HepG2 (cell line): ENCODE measurements around the gene NPB. TPM values are rescaled to one million over a fixed set of nuclear protein-coding genes. Genes with fewer than 3 reads are reported as not detected.

Source experiments
- AGO2 ChIP-seq: fragments of 200-400 bp; formaldehyde crosslinking; optimal IDR thresholded peaks from 2 replicates; pipeline ENCODE3; 2017; ENCODE audit warnings: mild to moderate bottlenecking, low read depth, low read length, moderate library complexity
- CC2D1A ChIP-seq: sonication (generic); formaldehyde crosslinking; IDR thresholded peaks from 2 replicates; pipeline ENCODE4 v1.8.1; 2023; ENCODE audit warnings: mild to moderate bottlenecking, missing genetic modification reagents
- FLYWCH1 ChIP-seq: sonication (generic); formaldehyde crosslinking; IDR thresholded peaks from 2 replicates; pipeline ENCODE4 v1.8.1; 2023; ENCODE audit warnings: mild to moderate bottlenecking, missing genetic modification reagents
- GPN1 ChIP-seq: sonication (generic); formaldehyde crosslinking; IDR thresholded peaks from 2 replicates; pipeline ENCODE4 v1.5.1; 2020; ENCODE audit warnings: missing genetic modification reagents, borderline replicate concordance
- HOXD1 ChIP-seq: sonication (generic); formaldehyde crosslinking; IDR thresholded peaks from 2 replicates; pipeline ENCODE4 v1.5.0; 2020; ENCODE audit warnings: missing genetic modification reagents
- KLF15 ChIP-seq: sonication (generic); formaldehyde crosslinking; IDR thresholded peaks from 2 replicates; pipeline ENCODE4 v1.8.1; 2023; ENCODE audit warnings: borderline replicate concordance, mild to moderate bottlenecking, inconsistent platforms, missing genetic modification reagents, mixed read lengths
- KMT2A ChIP-seq: sonication (generic); formaldehyde crosslinking; IDR thresholded peaks from 2 replicates; pipeline ENCODE4 v1.4.0; 2020; ENCODE audit warnings: missing genetic modification reagents
- MED1 ChIP-seq: sonication (generic); formaldehyde crosslinking; IDR thresholded peaks from 2 replicates; pipeline ENCODE4 v1.4.0; 2020; ENCODE audit warnings: missing genetic modification reagents
- MEIS2 ChIP-seq: sonication (generic); formaldehyde crosslinking; IDR thresholded peaks from 2 replicates; pipeline ENCODE4 v1.9.0; 2021; ENCODE audit warnings: mild to moderate bottlenecking, missing genetic modification reagents
- NCOA5 ChIP-seq: sonication (generic); formaldehyde crosslinking; IDR thresholded peaks from 2 replicates; pipeline ENCODE4 v1.4.0; 2020; ENCODE audit warnings: missing genetic modification reagents
- NFYB ChIP-seq: sonication (generic); formaldehyde crosslinking; IDR thresholded peaks from 2 replicates; pipeline ENCODE4 v1.4.0; 2020; ENCODE audit warnings: missing genetic modification reagents
- PAF1 ChIP-seq: IDR thresholded peaks from 2 replicates; pipeline ENCODE4 v1.6.1; 2016; ENCODE audit warnings: missing genetic modification reagents, missing compliant biosample characterization
- PHF21A ChIP-seq: sonication (generic); formaldehyde crosslinking; IDR thresholded peaks from 2 replicates; pipeline ENCODE4 v1.5.0; 2020; ENCODE audit warnings: mild to moderate bottlenecking, missing genetic modification reagents
- SALL2 ChIP-seq: sonication (generic); formaldehyde crosslinking; IDR thresholded peaks from 2 replicates; pipeline ENCODE4 v1.8.1; 2023; ENCODE audit warnings: mild to moderate bottlenecking, missing genetic modification reagents, inconsistent platforms
- SRY ChIP-seq: sonication (generic); formaldehyde crosslinking; IDR thresholded peaks from 2 replicates; pipeline ENCODE4 v1.8.0; 2022; ENCODE audit warnings: mild to moderate bottlenecking, missing genetic modification reagents
- TBX2 ChIP-seq: sonication (generic); formaldehyde crosslinking; IDR thresholded peaks from 2 replicates; pipeline ENCODE4 v1.5.0; 2020; ENCODE audit warnings: missing genetic modification reagents, mild to moderate bottlenecking, borderline replicate concordance
- YY1 ChIP-seq: IDR thresholded peaks from 2 replicates; pipeline ENCODE4 v1.6.1; 2011; ENCODE audit warnings: low read length, low read depth, moderate library complexity, mild to moderate bottlenecking; ENCODE audit not compliant: insufficient read depth, insufficient replicate concordance
- ZFP1 ChIP-seq: IDR thresholded peaks from 2 replicates; pipeline ENCODE4 v1.6.1; 2016
- ZMAT3 ChIP-seq: sonication (generic); formaldehyde crosslinking; conservative IDR thresholded peaks from 2 replicates; pipeline ENCODE4 v1.7.0; 2021; ENCODE audit warnings: missing genetic modification reagents
- ZNF383 ChIP-seq: sonication (generic); formaldehyde crosslinking; IDR thresholded peaks from 2 replicates; pipeline ENCODE4 v1.4.0; 2020; ENCODE audit warnings: missing genetic modification reagents, mild to moderate bottlenecking, borderline replicate concordance
- ZNF749 ChIP-seq: sonication (generic); formaldehyde crosslinking; IDR thresholded peaks from 2 replicates; pipeline ENCODE4 v1.8.0; 2022; ENCODE audit warnings: mild to moderate bottlenecking, missing genetic modification reagents, moderate library complexity, borderline replicate concordance
- polyA plus RNA-seq, 8 experiments: library from polyadenylated mRNA; depleted of rRNA in 3 of 8; stranded (reverse) in 7 of 8; unstranded in 1 of 8; fragments of >200 nt; fragmentation: Illumina TruSeq in 4 of 8; extraction: Trizol in 4 of 8; gene quantifications; 2 replicates each; pipeline versions ENCODE4 v1.2.1 to v1.2.3, GENCODE V29; 2011 to 2016; ENCODE audit warnings: low read depth in 4 of 8, missing spikeins in 1 of 8, mixed read lengths in 1 of 8; ENCODE audit not compliant: insufficient read depth in 1 of 8
- total RNA-seq, 5 experiments: library from RNA; depleted of rRNA; stranded (reverse); fragments of >200 nt; fragmentation: Illumina TruSeq; extraction: Trizol; gene quantifications; 2 replicates each; pipeline ENCODE4 v1.2.3, GENCODE V29; 2016; ENCODE audit warnings: low read depth in 1 of 5
- TF ChIP-seq, protein P1 (sequence below): sonication (generic); formaldehyde crosslinking; IDR thresholded peaks from 2 replicates; pipeline ENCODE4 v1.8.1; 2023; ENCODE audit warnings: mild to moderate bottlenecking, missing genetic modification reagents
- TF ChIP-seq, protein P2 (sequence below): sonication (generic); formaldehyde crosslinking; IDR thresholded peaks from 2 replicates; pipeline ENCODE4 v1.5.0; 2020; ENCODE audit warnings: mild to moderate bottlenecking, missing genetic modification reagents, moderate library complexity
- TF ChIP-seq, protein P3 (sequence below): sonication (generic); formaldehyde crosslinking; IDR thresholded peaks from 2 replicates; pipeline ENCODE4 v1.4.0; 2020; ENCODE audit warnings: missing genetic modification reagents
- TF ChIP-seq, protein P4 (sequence below): sonication (generic); formaldehyde crosslinking; IDR thresholded peaks from 2 replicates; pipeline ENCODE4 v1.4.0; 2020; ENCODE audit warnings: missing genetic modification reagents

NPB gene
- total and polyA plus RNA-seq, 2 of the 13 experiments (the other 11 are each of a cell fraction or from before 2014, with no cell fraction given), result 0.11 to 0.93 TPM

DNA sequence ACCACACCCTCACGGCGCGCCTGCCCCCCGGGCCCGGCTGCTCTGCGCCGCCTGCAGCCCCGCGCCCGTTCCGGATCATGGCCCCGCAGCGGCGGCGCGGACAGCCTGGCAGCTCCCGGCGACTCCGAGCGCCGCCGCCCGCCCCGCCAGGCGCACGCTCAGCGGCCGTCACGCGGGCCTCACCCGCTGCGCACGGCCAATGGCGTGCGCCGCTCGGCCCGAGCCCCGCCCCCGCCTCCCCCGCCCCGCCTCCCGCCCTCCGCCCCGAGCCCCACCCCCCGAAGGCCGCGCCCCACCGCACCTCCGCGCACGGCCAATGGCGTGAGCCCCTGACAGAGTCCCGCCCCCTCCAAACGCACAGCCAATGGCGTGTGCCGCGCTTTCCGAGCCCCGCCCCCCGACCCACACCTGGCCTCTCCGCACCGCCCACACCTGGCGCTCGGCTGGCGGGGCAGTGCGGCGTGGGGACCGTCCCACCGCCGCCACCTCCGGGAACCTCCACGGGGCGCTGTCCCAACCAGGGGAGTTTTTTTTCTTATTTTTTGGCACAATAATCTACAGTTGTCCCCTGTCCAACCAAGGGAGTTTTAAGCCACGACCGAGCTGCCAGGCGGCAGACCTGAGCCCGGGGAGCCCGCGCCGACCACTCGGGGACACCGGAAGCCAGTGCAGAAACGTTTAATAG lies 9.4 kb downstream of the NPB start, which contains the start of gene PCYT2 (continued):
- TF ChIP-seq GPN1 (no peak), MED1 (CRISPR knock-in tag) (no peak), AGO2 (peak; percentile 87), CC2D1A (CRISPR knock-in tag) (no peak), YY1 (peak; percentile 51), HOXD1 (CRISPR knock-in tag) (no peak), NFYB (peak; percentile 73), PHF21A (CRISPR knock-in tag) (no peak; the same call in 1 of the 2 replicates), FLYWCH1 (CRISPR knock-in tag) (no peak), MEIS2 (0 out of 2 replicates have a peak, but pooled peaks have one; percentile 27), ZMAT3 (CRISPR knock-in tag) (no peak), ZNF383 (no peak), SALL2 (no peak), ZFP1 (CRISPR knock-in tag) (no peak), KMT2A (peak; percentile 54; the same call in 1 of the 2 replicates), ZNF749 (no peak), KLF15 (CRISPR knock-in tag) (0 out of 2 replicates have a peak, but pooled peaks have one; percentile 23), SRY (CRISPR knock-in tag) (no peak), TBX2 (CRISPR knock-in tag) (peak; percentile 14; the same call in 1 of the 2 replicates), NCOA5 (CRISPR knock-in tag) (no peak), PAF1 (CRISPR knock-in tag) (no peak)
- TF ChIP-seq, protein P1, sequence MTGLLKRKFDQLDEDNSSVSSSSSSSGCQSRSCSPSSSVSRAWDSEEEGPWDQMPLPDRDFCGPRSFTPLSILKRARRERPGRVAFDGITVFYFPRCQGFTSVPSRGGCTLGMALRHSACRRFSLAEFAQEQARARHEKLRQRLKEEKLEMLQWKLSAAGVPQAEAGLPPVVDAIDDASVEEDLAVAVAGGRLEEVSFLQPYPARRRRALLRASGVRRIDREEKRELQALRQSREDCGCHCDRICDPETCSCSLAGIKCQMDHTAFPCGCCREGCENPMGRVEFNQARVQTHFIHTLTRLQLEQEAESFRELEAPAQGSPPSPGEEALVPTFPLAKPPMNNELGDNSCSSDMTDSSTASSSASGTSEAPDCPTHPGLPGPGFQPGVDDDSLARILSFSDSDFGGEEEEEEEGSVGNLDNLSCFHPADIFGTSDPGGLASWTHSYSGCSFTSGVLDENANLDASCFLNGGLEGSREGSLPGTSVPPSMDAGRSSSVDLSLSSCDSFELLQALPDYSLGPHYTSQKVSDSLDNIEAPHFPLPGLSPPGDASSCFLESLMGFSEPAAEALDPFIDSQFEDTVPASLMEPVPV, result no peak
- TF ChIP-seq, protein P2, sequence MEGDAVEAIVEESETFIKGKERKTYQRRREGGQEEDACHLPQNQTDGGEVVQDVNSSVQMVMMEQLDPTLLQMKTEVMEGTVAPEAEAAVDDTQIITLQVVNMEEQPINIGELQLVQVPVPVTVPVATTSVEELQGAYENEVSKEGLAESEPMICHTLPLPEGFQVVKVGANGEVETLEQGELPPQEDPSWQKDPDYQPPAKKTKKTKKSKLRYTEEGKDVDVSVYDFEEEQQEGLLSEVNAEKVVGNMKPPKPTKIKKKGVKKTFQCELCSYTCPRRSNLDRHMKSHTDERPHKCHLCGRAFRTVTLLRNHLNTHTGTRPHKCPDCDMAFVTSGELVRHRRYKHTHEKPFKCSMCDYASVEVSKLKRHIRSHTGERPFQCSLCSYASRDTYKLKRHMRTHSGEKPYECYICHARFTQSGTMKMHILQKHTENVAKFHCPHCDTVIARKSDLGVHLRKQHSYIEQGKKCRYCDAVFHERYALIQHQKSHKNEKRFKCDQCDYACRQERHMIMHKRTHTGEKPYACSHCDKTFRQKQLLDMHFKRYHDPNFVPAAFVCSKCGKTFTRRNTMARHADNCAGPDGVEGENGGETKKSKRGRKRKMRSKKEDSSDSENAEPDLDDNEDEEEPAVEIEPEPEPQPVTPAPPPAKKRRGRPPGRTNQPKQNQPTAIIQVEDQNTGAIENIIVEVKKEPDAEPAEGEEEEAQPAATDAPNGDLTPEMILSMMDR (CRISPR knock-in tag), result peak; percentile 47
- TF ChIP-seq, protein P3, sequence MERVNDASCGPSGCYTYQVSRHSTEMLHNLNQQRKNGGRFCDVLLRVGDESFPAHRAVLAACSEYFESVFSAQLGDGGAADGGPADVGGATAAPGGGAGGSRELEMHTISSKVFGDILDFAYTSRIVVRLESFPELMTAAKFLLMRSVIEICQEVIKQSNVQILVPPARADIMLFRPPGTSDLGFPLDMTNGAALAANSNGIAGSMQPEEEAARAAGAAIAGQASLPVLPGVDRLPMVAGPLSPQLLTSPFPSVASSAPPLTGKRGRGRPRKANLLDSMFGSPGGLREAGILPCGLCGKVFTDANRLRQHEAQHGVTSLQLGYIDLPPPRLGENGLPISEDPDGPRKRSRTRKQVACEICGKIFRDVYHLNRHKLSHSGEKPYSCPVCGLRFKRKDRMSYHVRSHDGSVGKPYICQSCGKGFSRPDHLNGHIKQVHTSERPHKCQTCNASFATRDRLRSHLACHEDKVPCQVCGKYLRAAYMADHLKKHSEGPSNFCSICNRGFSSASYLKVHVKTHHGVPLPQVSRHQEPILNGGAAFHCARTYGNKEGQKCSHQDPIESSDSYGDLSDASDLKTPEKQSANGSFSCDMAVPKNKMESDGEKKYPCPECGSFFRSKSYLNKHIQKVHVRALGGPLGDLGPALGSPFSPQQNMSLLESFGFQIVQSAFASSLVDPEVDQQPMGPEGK (CRISPR knock-in tag), result peak; percentile 34; the same call in 1 of the 2 replicates
- TF ChIP-seq, protein P4, sequence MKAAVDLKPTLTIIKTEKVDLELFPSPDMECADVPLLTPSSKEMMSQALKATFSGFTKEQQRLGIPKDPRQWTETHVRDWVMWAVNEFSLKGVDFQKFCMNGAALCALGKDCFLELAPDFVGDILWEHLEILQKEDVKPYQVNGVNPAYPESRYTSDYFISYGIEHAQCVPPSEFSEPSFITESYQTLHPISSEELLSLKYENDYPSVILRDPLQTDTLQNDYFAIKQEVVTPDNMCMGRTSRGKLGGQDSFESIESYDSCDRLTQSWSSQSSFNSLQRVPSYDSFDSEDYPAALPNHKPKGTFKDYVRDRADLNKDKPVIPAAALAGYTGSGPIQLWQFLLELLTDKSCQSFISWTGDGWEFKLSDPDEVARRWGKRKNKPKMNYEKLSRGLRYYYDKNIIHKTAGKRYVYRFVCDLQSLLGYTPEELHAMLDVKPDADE (CRISPR knock-in tag), result no peak
